HG02885 (cell line): ENCODE data around the gene PDSS1.
"Not testable (repeated sequence)": the region's sequence is repeated elsewhere in the genome, so short reads cannot be mapped to it uniquely, and the experiment has no call there.

ENCODE experiments used
- ATAC-seq: cut with Tn5 transposase; IDR thresholded peaks from one replicate; pipeline ENCODE4 v1.9.1; 2021; ENCODE audit warnings: mild to moderate bottlenecking; ENCODE audit not compliant: unreplicated experiment, poor library complexity

PDSS1 gene

GRCh38 chr10:26697163-26697921, at the start of gene PDSS1:
TSS of gene PDSS1 (plus strand) at chr10:26697701. CDS start at chr10:26697712, 11 bp downstream.
- ATAC-seq, result peak; percentile 85

DNA sequence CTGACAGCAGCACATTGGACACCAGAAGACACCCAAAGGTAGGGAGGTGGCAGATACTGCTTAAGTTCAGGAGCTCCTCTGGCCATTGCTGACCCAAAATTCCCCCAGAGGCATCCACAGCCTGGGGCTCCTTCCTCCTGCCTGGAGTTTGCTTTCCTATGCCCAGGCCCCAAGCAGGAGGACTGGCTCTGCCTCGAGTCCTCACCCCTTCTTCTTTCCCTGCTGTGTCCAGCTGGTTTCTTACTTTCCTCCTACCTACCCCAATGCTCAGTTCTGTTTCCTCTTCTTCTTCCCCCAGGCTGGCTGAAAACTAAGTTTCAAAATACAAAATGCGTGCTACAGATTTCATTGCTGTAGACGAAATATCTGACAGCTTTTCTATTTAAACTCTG, 49.3 kb upstream of the PDSS1 start:
- not testable (repeated sequence) for ATAC-seq

- no peak for ATAC-seq
Measured at GRCh38 chr10:26650406-26650805, 47.1 kb upstream of the PDSS1 start.

DNA sequence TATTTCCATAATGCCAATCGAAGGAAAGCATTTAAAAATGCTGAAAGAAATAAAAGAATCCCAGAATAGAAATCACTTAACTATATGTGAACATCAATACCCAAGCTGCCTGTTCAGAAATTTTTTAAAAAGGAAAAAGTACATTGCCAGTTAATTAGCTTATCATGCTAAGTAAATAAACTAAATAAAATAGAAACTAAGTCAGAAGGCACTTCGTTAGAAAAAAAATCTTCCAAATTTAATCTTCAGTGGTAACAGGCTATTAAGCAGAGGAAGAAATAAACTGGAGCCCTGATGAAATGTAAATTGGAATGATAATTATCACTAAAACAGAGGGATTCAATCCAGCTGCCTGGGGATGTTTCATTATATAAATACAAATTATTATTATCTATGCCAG, 46.0 kb upstream of the PDSS1 start:
- ATAC-seq, result not testable (repeated sequence)

GRCh38 chr10:26653004-26653403, 44.5 kb upstream of the PDSS1 start:
- ATAC-seq, result no peak

- no peak for ATAC-seq
Measured at GRCh38 chr10:26655746-26656145, 41.8 kb upstream of the PDSS1 start.

DNA sequence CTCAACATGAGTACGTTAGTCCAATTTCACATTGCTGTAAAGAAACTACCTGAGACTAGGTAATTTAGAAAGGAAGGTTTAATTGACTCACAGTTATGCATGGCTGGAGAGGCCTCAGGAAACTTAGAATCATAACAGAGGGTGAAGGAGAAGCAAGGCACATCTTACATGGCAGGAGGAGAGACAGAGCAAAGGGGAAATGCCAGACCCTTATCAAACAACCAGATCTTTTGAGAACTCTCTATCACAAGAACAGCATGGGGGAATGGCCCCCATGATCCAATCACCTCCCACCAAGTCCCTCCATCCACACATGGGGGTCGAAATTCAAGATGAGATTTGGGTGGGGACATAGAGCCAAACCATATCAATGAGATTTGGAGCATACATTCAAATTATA, 34.6 kb upstream of the PDSS1 start:
- no peak for ATAC-seq

DNA sequence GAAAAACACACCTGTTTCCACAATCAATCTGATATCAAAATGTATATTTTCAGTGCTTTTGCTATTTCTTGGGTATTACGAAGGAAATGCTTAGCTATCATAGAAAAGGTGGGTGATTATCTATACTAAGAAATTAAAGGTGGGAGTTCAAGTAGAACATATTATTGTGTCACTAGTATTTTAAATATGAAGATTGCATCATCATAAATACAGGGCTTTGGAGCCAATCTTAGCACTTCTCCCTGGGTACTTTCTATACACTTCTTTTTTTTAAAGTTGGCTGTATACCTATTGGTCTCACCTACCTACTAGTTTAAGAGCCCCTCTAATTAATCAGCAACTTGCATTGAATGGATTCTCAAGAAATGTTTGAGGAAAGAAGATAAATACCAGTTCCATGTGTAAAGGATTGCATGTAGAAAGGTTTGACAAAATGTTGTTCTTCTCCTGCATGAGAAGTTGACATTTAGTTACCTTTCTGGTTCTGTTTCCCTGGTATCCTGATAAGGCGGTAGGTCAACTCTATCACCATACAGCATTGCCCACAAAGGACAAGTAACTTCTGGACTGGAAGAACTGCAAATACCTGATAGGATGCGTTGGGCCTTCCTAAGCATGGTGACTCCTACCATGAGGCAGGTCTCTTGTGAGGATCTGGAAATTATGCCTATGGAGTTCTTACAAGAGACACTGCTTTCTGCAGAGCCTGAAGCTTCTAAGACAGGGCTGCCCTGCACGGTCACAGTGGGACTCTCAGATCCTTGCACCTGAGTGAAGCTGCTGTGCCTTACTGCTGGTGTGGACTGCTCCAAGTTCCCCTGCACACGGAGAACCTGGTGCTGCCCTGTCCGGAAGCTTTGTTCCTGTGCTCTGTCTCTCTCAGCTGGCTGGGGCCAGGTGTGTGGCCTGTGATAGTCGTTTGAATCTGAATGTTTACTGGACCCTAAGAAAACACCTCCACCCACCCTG, 32.1 kb upstream of the PDSS1 start:
- no peak for ATAC-seq

DNA sequence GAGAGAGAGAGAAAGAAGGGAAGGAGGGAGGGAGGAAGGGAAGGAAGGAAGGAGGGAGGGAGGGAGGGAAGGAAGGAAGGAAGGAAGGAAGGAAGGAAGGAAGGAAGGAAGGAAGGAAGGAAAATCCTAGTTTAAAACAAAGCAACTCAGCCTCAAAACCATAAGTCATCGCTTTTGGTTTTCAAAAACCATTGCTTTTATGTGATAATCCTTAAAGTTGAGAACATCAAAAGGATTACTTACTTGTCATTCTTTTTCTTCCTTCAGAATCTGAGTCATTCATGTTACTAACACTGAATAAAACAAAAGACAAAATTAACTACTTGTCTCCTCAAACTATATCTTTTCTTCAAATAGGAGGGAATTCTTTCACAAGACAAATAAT, 21.6 kb upstream of the PDSS1 start:
- ATAC-seq, result no peak

- ATAC-seq, result no peak
Measured at GRCh38 chr10:26679588-26679987, 17.9 kb upstream of the PDSS1 start.

DNA sequence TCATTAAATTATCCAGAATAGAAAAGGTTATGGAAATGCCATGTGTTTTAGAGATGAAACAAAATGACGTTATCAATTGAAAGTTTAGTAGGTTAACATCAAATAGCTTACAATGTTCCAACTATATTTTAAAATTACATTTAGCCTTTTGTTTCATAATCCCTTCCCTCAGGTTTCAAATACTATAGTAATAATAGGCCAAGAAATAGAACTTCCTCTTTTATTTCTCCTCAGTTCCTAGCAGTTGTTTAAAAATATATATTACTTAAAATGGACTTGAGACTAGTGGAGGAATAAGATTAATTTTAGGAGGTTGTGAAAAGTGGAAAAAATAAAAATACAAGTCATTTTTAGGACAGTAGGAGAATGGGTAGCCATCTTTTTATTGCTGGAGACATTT, 16.4 kb upstream of the PDSS1 start:
- ATAC-seq, result no peak

- ATAC-seq, result not testable (repeated sequence)
Measured at GRCh38 chr10:26681971-26682370, 15.5 kb upstream of the PDSS1 start.

DNA sequence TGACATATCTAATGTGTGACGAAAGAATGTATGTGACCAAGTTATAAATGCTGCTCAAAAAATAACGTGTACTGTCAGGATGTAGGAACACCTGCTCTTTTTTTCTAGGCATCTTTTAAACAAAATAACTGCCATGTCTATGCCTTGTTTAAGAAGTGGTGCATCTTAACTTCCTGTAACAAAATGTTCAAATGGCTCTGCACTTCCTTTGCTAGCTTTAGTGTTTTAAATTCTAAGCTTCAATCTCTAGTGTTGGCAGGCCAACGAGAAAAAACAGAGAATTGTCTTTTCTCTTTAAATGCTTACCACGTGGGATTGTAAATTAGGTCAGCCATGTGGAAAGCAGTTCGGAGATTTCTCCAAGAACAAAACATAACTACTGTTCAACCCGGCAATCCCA, 14.6 kb upstream of the PDSS1 start:
- ATAC-seq, result no peak

GRCh38 chr10:26684667-26685264, 12.7 kb upstream of the PDSS1 start:
- peak; percentile 97 for ATAC-seq

- ATAC-seq, result no peak
Measured at GRCh38 chr10:26685441-26685840, 12.1 kb upstream of the PDSS1 start.

DNA sequence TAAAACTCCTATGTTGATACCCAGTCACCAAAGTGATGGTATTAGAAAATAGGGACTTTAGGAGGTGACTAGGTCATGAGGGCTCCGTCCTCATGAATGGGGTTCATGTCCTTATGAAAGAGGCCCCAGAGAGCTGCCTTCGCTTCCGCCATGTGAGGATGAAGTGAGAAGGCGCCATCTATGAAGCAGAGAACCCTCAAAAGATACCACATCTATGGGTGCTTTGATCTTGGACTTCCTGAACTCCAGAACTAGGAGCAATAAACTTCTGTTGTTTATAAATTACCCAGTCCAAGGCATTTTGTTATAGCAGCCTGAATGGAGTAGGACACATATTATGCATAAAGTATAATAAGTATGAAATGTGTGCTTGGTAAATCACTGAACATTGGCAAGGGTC, 8.1 kb upstream of the PDSS1 start:
- no peak for ATAC-seq

GRCh38 chr10:26690731-26691475, 6.6 kb upstream of the PDSS1 start:
- no peak for ATAC-seq

GRCh38 chr10:26694536-26694935, 3.0 kb upstream of the PDSS1 start:
- not testable (repeated sequence) for ATAC-seq

DNA sequence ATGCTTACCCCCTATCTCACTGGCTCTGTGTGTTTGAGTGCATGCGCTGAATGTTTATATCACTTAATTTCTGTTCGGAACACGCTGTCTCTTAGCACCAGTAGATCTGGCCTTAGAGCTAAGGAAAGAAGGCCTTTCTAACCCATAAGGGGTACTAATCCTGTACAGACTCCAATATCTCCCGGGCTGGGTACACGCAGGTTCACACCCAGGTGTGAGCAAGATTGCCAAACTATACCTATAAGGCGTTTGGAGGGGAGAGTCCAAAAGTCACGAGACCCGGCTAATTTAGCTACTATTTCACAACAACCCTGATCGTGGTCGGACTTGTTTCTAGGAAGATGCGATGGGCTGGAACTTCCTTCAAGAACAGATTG, 727 bp upstream of the PDSS1 start:
- ATAC-seq, result peak; percentile 1

GRCh38 chr10:26697922-26698608, 564 bp downstream of the PDSS1 start:
- ATAC-seq, result no peak
